Liver (tissue), 9 donors: ENCODE data around the gene OST4. TPM values are rescaled to one million over a fixed set of nuclear protein-coding genes. Genes with fewer than 3 reads are reported as not detected.

Experiments
- DNase-seq: peaks from one replicate; pipeline ENCODE4 v3.0.0-alpha.2; 2017; ENCODE audit warnings: low spot score
- H3K27ac ChIP-seq, 2 donors: one replicate each; pipeline ENCODE4 v1.7.0; 2013; ENCODE audit warnings: inconsistent platforms in 2 of 2, low read length in 2 of 2, control low read depth in 1 of 2, low read depth in 1 of 2, mild to moderate bottlenecking in 1 of 2
- H3K27me3 ChIP-seq, 4 donors: one replicate each; pipeline versions ENCODE4 v1.6.1 to v1.7.0; 2013; ENCODE audit warnings: low read length in 3 of 4, inconsistent platforms in 1 of 4, mild to moderate bottlenecking in 1 of 4, moderate library complexity in 1 of 4; ENCODE audit not compliant: control insufficient read depth in 4 of 4, insufficient read depth in 4 of 4
- H3K36me3 ChIP-seq, 4 donors: one replicate each; pipeline versions ENCODE4 v1.6.1 to v1.7.0; 2013; ENCODE audit warnings: low read length in 3 of 4, mild to moderate bottlenecking in 3 of 4, low read depth in 1 of 4, moderate library complexity in 1 of 4; ENCODE audit not compliant: control insufficient read depth in 4 of 4, insufficient read depth in 3 of 4
- H3K4me1 ChIP-seq, 4 donors: one replicate each; pipeline versions ENCODE4 v1.6.1 to v1.7.0; 2013; ENCODE audit warnings: low read length in 3 of 4, mild to moderate bottlenecking in 3 of 4, moderate library complexity in 1 of 4; ENCODE audit not compliant: control insufficient read depth in 4 of 4, insufficient read depth in 4 of 4
- H3K4me3 ChIP-seq, 3 donors: one replicate each; pipeline versions ENCODE4 v1.6.1 to v1.7.0; 2013; ENCODE audit warnings: low read length in 3 of 3, control low read depth in 1 of 3, low read depth in 1 of 3, mild to moderate bottlenecking in 1 of 3
- H3K9ac ChIP-seq, 2 donors: one replicate each; pipeline ENCODE4 v1.7.0; 2013; ENCODE audit warnings: low read length in 2 of 2, mild to moderate bottlenecking in 2 of 2, moderate library complexity in 2 of 2, control low read depth in 1 of 2, low read depth in 1 of 2
- H3K9me3 ChIP-seq, 4 donors: one replicate each; pipeline versions ENCODE4 v1.6.1 to v1.7.0; 2013; ENCODE audit warnings: low read length in 3 of 4; ENCODE audit not compliant: control insufficient read depth in 4 of 4
- ATF3 ChIP-seq: IDR thresholded peaks from 2 replicates; pipeline ENCODE4 v1.6.1; 2016; ENCODE audit warnings: antibody characterized with exemption
- EGR1 ChIP-seq, 2 donors: IDR thresholded peaks; 2 replicates each; pipeline ENCODE4 v1.6.1; 2016 to 2018; ENCODE audit warnings: antibody characterized with exemption in 2 of 2, low read depth in 2 of 2
- FOXA1 ChIP-seq: IDR thresholded peaks from 2 replicates; pipeline ENCODE4 v1.6.1; 2016; ENCODE audit warnings: antibody characterized with exemption
- GABPA ChIP-seq, 2 donors: IDR thresholded peaks in 1 of 2; conservative IDR thresholded peaks in 1 of 2; 2 replicates each; pipeline ENCODE4 v1.6.1; 2016; ENCODE audit warnings: antibody characterized with exemption in 2 of 2, mild to moderate bottlenecking in 1 of 2, moderate library complexity in 1 of 2
- HNF4G ChIP-seq: IDR thresholded peaks from 2 replicates; pipeline ENCODE4 v1.6.1; 2016; ENCODE audit warnings: antibody characterized with exemption
- JUND ChIP-seq, 2 donors: IDR thresholded peaks; 2 replicates each; pipeline ENCODE4 v1.6.1; 2016; ENCODE audit warnings: antibody characterized with exemption in 2 of 2
- NR2F2 ChIP-seq: IDR thresholded peaks from 2 replicates; pipeline ENCODE4 v1.6.1; 2016; ENCODE audit warnings: antibody characterized with exemption
- RAD21 ChIP-seq, 2 donors: IDR thresholded peaks; 2 replicates each; pipeline ENCODE4 v1.6.1; 2016; ENCODE audit warnings: antibody characterized with exemption in 2 of 2, mild to moderate bottlenecking in 2 of 2
- REST ChIP-seq: IDR thresholded peaks from 2 replicates; pipeline ENCODE4 v1.6.1; 2016; ENCODE audit warnings: antibody characterized with exemption, mild to moderate bottlenecking
- RXRA ChIP-seq, 2 donors: IDR thresholded peaks; 2 replicates each; pipeline ENCODE4 v1.6.1; 2017 to 2018; ENCODE audit warnings: antibody characterized with exemption in 2 of 2, mild to moderate bottlenecking in 1 of 2
- SP1 ChIP-seq: IDR thresholded peaks from 2 replicates; pipeline ENCODE4 v1.6.1; 2018; ENCODE audit warnings: antibody characterized with exemption, mild to moderate bottlenecking
- TAF1 ChIP-seq: conservative IDR thresholded peaks from 2 replicates; pipeline ENCODE4 v1.6.1; 2016; ENCODE audit warnings: antibody characterized with exemption, mild to moderate bottlenecking
- YY1 ChIP-seq: IDR thresholded peaks from 2 replicates; pipeline ENCODE4 v1.6.1; 2016; ENCODE audit warnings: antibody characterized with exemption, mild to moderate bottlenecking
- ZBTB33 ChIP-seq: IDR thresholded peaks from 2 replicates; pipeline ENCODE4 v1.6.1; 2016; ENCODE audit warnings: antibody characterized with exemption
- WGBS: extraction: QIAGEN DNeasy Blood & Tissue Kit; methylation state at CpG from one replicate; pipeline ENCODE4 v1.1.7; 2013; 5-methylcytosine and 5-hydroxymethylcytosine counted together
- polyA plus RNA-seq, 2 donors: library from polyadenylated mRNA; stranded (reverse) in 1 of 2; unstranded in 1 of 2; fragments of 200-250 nt in 1 of 2; fragments of >200 nt in 1 of 2; fragmentation: Nextera tagmentation in 1 of 2; extraction: Ambion mirVana in 1 of 2; gene quantifications; one replicate each; pipeline versions ENCODE4 v1.2.1 to v1.2.3, GENCODE V29; 2013 to 2015
- total RNA-seq, 2 donors: library from RNA; depleted of rRNA; stranded (reverse); fragments of >200 nt; gene quantifications; one replicate each; pipeline ENCODE4 v1.2.3, GENCODE V29; 2014
- TF ChIP-seq, protein P1 (sequence below): fragments of 150-350 bp; IDR thresholded peaks from 2 replicates; pipeline ENCODE4 v1.5.1; 2017; ENCODE audit warnings: improper control_type of control experiment, low read depth, low read length; ENCODE audit not compliant: missing input control
- TF ChIP-seq, protein P2 (sequence below): IDR thresholded peaks from 2 replicates; pipeline ENCODE4 v1.6.1; 2016; ENCODE audit warnings: antibody characterized with exemption
- donor health status: healthy.
- donor health status: healthy.
- donor health status: healthy.
- donor health status: healthy.
- donor health status: healthy.

Gene OST4
- total and polyA plus RNA-seq, 4 donors = 94.8 to 377 (median 206) TPM

DNA sequence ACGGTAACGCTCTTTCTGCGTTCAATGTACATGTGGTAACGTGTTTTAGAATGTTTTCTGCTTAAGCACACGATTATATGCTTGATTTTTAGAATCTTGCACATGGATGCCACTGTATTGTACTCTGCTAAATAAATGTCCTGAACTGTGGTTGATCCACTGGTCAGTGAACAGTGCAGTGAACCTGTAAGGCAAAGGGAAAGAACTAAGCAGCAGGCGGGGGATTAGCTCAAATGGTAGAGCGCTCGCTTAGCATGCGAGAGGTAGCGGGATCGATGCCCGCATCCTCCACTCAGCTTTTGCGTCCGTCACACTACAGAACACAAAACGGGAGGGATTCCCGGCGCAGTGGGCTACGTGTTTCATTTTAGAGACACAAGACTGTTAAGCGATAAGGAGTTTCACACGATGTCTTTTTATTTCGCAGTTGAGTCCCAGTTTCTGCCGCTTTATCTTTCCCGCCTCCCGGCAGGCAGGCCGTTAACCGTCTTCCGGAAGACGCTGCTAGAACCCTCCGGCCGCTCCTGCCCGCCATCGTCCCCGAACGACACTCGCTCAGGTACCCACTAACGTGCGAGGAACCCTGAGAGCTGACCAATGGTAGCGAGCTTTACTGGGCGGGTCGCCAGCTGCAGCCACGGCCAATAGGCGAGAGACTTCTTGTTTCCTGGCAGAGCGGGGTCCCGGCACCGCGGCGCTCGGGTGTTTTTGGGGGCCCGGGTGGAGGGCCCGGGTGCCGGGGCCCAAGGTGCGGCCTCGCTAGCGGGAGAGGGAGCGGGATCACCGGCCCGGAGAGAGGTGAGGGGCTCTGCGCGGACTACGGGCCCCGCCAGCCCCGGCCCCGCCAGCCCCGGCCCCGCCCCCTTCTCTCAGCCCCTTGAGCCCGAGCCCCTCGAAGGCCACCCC lies 20.2 kb downstream of the OST4 start, which contains the start of gene AGBL5:
Gene AGBL5, plus strand, starts transcription at position 673 of the 906 bp plus-strand sequence. CDS start 1,291 bp downstream, outside the sequence.
- H3K4me3 ChIP-seq = peak within 1 kb of the TSS; percentile 72 to 84 (median 83)
- TF ChIP-seq, protein P1, sequence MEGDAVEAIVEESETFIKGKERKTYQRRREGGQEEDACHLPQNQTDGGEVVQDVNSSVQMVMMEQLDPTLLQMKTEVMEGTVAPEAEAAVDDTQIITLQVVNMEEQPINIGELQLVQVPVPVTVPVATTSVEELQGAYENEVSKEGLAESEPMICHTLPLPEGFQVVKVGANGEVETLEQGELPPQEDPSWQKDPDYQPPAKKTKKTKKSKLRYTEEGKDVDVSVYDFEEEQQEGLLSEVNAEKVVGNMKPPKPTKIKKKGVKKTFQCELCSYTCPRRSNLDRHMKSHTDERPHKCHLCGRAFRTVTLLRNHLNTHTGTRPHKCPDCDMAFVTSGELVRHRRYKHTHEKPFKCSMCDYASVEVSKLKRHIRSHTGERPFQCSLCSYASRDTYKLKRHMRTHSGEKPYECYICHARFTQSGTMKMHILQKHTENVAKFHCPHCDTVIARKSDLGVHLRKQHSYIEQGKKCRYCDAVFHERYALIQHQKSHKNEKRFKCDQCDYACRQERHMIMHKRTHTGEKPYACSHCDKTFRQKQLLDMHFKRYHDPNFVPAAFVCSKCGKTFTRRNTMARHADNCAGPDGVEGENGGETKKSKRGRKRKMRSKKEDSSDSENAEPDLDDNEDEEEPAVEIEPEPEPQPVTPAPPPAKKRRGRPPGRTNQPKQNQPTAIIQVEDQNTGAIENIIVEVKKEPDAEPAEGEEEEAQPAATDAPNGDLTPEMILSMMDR = no peak
- peak in 1 of 2 donors; percentile 14 for TF ChIP-seq JUND (IDR thresholded peaks at IDR 0.05)
- peak; percentile 36 for TF ChIP-seq ZBTB33
- no peak for TF ChIP-seq TAF1
- TF ChIP-seq FOXA1 = peak; percentile 5
- peak; percentile 58 for TF ChIP-seq RXRA (IDR thresholded peaks at IDR 0.05)
- peak; percentile 11 for TF ChIP-seq NR2F2
- peak; percentile 79 for TF ChIP-seq SP1
- TF ChIP-seq ATF3 = peak; percentile 99
- TF ChIP-seq GABPA (IDR thresholded peaks at IDR 0.05 in 1 of 2, conservative IDR thresholded peaks at IDR 0.05 in 1 of 2) = peak in 1 of 2 donors; percentile 29
- peak; percentile 67 for TF ChIP-seq YY1
- TF ChIP-seq EGR1 (IDR thresholded peaks at IDR 0.05; ENCODE audit: low read depth in 2 of 2) = no peak
- TF ChIP-seq, protein P2, sequence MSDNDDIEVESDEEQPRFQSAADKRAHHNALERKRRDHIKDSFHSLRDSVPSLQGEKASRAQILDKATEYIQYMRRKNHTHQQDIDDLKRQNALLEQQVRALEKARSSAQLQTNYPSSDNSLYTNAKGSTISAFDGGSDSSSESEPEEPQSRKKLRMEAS = peak; percentile 60
- DNase-seq = peak; percentile 97
- peak within 1 kb of the TSS; percentile 77 to 79 for H3K27ac ChIP-seq
- H3K9me3 ChIP-seq = no peaks in the 10 kb centered on the region
- peaks cover 0 to 17% (median 14%) of the 10 kb centered on the region in 4 donors for H3K36me3 ChIP-seq
- peaks cover 6 to 24% (median 14%) of the 10 kb centered on the region in 4 donors for H3K4me1 ChIP-seq
- H3K9ac ChIP-seq = peak within 1 kb of the TSS in 1 of 2 donors; percentile 59
- WGBS = under 1% methylated on average over 67 of the region's 67 CpGs
- H3K27me3 ChIP-seq = no peaks in the 10 kb centered on the region

DNA sequence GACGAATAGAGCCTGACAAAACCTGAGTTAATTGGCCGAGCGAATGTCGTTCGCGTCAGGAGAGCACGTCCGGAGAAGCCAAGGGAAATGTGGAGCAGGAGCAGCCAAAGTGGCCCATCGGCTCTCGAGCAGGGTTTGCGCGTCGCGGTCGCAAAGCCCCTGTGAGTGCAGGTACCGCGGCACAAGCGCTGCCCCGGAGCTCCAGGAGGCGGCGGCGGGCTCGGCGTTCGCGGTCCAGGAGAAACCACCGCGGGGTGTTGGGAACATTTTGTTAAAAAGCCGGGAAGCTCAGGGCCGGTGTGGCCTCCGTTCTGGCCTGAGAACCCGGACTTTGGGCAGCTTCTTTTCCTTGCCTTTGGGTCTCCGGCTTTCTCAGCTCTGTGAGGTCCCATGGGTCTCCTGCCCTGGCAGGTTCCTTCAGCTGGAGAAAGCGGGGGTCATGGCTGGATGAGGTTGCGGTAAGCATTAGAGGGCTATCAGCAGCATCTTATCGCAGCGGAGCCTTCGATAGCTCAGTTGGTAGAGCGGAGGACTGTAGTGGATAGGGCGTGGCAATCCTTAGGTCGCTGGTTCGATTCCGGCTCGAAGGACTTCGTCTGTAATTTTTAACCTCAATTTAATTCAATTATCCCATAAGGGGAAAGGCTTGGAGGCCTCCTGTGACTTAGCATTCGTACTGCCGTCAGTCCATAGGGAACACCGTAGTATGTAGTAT lies 21.0 kb downstream of the OST4 start:
- Histone ChIP-seq H3K27ac (peak overlapping the region; percentile 77 to 79), H3K9me3 (no peaks in the 10 kb centered on the region)
- under 1% methylated on average over 48 of the region's 48 CpGs for WGBS
- TF ChIP-seq NR2F2 (peak; percentile 80), JUND (IDR thresholded peaks at IDR 0.05) (peak in 1 of 2 donors; percentile 46), REST (peak; percentile 36), TAF1 (no peak), FOXA1 (no peak), RXRA (IDR thresholded peaks at IDR 0.05) (peak in 1 of 2 donors; percentile 73), HNF4G (no peak), ZBTB33 (peak; percentile 59), YY1 (peak; percentile 21), SP1 (no peak), GABPA (IDR thresholded peaks at IDR 0.05 in 1 of 2, conservative IDR thresholded peaks at IDR 0.05 in 1 of 2) (peak in 1 of 2 donors; percentile 45), RAD21 (IDR thresholded peaks at IDR 0.05) (peak in 1 of 2 donors; percentile 62), EGR1 (IDR thresholded peaks at IDR 0.05; ENCODE audit: low read depth in 2 of 2) (peak in 1 of 2 donors; percentile 21)
- TF ChIP-seq, protein P2 = peak; percentile 48

More for the DNA sequence above, 21.0 kb downstream of the OST4 start:
- Histone ChIP-seq H3K4me3 (peak overlapping the region; percentile 72 to 84 (median 83)), H3K36me3 (peaks cover 0 to 10% (median 9%) of the 10 kb centered on the region in 4 donors), H3K4me1 (peaks cover 6 to 24% (median 14%) of the 10 kb centered on the region in 4 donors), H3K9ac (peak overlapping the region; percentile 41 to 59), H3K27me3 (no peaks in the 10 kb centered on the region)
- peak; percentile 96 for DNase-seq
